Coronary artery (tissue), 2 donors: ENCODE measurements around the gene KIAA0513.
"Not testable (repeated sequence)": the region's sequence is repeated elsewhere in the genome, so short reads cannot be mapped to it uniquely, and the experiment has no call there.

ENCODE experiments used
- DNase-seq: peaks from one replicate; pipeline ENCODE4 v3.0.0-alpha.2; 2017; ENCODE audit warnings: low spot score
- H3K27ac ChIP-seq, 2 donors: fragments of 200-600 bp; sonication (generic); one replicate each; pipeline ENCODE4 v1.5.1; 2016 to 2019
- H3K4me3 ChIP-seq: fragments of 200-600 bp; sonication (generic); 2 replicates; pipeline ENCODE4 v1.5.1; 2016; ENCODE audit warnings: mild to moderate bottlenecking, moderate library complexity
- CTCF ChIP-seq: fragments of 200-600 bp; sonication (generic); IDR thresholded peaks from one replicate; pipeline ENCODE4 v1.5.1; 2019; ENCODE audit warnings: antibody characterized with exemption

Gene KIAA0513

DNA sequence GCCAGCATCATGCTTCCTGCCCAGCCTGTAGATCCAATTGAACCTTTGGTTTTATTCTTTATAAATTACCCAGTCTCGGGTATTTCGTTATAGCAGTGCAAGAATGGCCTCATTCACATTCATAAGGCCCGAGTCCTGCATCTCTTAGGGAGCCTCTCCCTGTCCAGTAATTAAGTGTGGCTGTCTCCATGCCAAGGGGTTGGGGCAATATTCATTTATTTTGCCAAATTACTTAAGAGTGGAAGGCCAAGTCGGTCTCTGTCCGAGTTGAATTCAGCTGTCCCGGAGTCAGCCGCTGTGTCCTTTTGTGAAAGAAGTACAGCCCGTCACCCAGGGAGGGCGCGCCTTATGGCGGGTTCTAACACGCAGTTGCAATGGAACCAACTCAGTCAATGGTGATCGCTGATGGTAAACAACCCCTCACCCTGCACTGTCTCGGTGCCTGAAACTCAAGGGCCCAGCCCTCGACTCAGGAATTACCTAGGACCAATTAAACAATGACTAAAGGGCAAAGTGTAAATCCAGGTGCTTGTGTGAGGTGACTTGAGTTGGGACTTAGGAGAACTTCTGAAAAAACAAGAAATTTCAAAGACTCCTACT is 22.2 kb downstream of the KIAA0513 start:
- no peak for DNase-seq
- TF ChIP-seq CTCF = no peak
- Histone ChIP-seq H3K27ac (no peak overlapping the region), H3K4me3 (no peak overlapping the region)

DNA sequence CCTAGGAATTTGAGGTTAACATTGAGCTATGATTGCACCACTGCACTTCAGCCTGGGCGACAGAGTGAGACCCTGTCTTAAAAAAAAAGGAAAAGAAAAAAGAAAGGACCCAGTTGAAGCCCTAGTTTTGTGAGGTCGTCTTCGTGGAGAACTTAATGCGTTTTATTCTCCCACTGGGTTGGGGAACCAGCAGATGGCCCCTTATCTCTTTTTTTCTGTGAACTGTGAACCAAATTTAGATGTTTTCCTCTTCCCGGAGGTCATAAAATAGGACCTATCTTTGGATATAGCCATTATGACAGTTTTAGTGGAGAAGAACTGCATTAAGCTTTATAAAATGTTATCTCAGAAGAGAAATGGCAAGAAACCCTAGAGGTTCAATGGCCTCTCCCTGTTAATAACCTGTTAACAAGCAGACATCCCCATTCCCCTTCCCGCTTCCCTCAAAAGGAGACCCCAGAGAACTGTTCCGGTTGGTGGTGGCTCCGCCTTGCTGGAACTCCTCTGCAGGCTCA is 23.5 kb downstream of the KIAA0513 start:
- no peak for TF ChIP-seq CTCF
- H3K27ac ChIP-seq = no peak overlapping the region
- no peak for DNase-seq
- H3K4me3 ChIP-seq = no peak overlapping the region

DNA sequence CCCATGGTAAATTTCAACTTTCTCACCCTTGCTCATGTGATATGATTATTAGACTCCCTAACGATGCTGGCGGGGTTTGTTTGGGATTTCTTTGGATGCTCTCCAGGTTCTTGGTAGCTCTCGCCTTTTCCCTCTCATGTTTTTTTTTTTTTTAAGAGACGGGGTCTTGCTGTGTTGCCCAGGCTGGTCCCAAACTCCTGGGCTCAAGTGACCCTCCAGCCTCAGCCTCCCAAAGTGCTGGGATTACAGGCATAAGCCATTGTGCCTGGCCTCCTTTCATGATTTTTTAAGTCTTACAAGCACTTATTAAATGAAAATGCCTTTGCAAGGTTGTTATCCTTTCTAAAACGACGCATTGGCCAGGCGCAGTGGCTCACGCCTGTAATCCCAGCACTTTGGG is 24.1 kb downstream of the KIAA0513 start:
- H3K4me3 ChIP-seq = no peak overlapping the region
- TF ChIP-seq CTCF = no peak
- H3K27ac ChIP-seq = no peak overlapping the region
- no peak for DNase-seq

GRCh38 chr16:85052536-85052935 is 24.9 kb downstream of the KIAA0513 start:
- H3K27ac ChIP-seq = no peak overlapping the region
- DNase-seq = no peak
- TF ChIP-seq CTCF = no peak
- no peak overlapping the region for H3K4me3 ChIP-seq

DNA sequence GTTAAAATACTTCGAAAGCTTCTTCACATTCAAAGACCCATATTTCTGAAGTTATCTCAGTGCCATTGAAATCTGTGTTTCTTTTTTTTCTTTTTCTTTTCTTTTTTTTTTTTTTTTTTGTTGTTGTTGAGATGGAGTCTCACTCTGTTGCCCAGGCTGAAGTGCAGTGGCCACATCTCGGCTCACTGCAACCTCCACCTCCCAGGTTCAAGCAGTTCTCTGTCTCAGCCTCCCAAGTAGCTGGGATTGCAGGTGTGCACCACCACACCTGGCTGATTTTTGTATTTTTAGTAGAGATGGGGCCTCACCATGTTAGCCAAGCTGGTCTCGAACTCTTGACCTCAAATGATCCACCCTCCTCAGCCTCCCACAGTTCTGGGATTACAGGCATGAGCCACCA is 26.7 kb downstream of the KIAA0513 start:
- not testable (repeated sequence) for H3K4me3 ChIP-seq, H3K27ac ChIP-seq, DNase-seq

- Histone ChIP-seq H3K27ac (peak overlapping the region in 1 of 2 donors; percentile 77), H3K4me3 (peak overlapping the region; percentile 61)
- no peak for TF ChIP-seq CTCF
- no peak for DNase-seq
Observed at GRCh38 chr16:85054948-85055492, 27.4 kb downstream of the KIAA0513 start.

DNA sequence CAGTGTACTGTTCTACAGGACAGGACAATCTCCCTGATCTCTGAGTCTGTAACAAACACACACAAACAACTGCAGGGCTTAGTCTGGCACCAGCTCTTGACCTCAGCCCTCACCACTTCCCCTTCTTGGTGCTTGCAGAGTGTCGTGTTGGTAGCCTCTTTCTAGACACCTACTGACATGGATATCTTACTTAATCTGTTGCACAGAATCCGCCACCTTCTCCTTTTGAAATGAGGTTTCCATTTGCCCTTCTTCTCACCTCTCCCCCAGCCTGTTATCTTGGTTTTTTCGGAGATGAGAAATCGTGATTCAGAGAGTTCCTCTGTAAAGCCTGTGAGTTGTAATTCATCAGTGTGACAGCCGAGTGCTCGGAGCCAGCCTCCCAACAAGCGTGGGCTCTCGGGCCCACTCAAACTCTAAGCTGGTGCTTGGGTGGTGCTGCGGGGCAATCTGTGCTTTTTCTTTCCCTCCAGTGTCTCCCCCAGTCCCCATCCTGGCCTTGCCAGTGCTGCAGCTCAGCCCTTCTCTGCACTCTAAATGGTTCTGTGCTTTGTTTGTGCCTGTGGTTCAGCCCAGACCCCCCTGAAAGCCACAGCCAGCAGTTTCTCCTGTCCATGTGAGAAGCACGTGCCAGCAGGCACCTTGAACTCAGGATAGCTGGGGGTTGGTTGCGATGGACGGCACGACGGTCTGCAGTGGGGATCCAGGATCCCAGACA is 28.1 kb downstream of the KIAA0513 start:
- peak overlapping the region; percentile 61 for H3K4me3 ChIP-seq
- peak overlapping the region; percentile 52 to 77 for H3K27ac ChIP-seq
- no peak for TF ChIP-seq CTCF
- no peak for DNase-seq
